Measurements from ENCODE around the gene IMMP2L.

The IMMP2L gene

GRCh38 chr7:110891197-110891596 lies 671.1 kb downstream of the IMMP2L start:
- Mint-ChIP-seq H3K27ac (ENCODE audit: low read depth) (no peak overlapping the region), H3K4me3 (no peak overlapping the region), H3K4me1 (no peaks in the 10 kb centered on the region)

GRCh38 chr7:110890101-110890500 lies 672.2 kb downstream of the IMMP2L start:
- no peak for ATAC-seq (replicated peaks; ENCODE audit: extremely low read depth, poor library complexity, severe bottlenecking)
- H3K4me1 Mint-ChIP-seq = no peaks in the 10 kb centered on the region

More at GRCh38 chr7:110891197-110891596, 671.1 kb downstream of the IMMP2L start:
- Mint-ChIP-seq H3K36me3 (ENCODE audit: insufficient read depth) (peaks cover 4% of the 10 kb centered on the region), H3K9me3 (no peaks in the 10 kb centered on the region), H3K27me3 (no peaks in the 10 kb centered on the region)
- ATAC-seq (replicated peaks; ENCODE audit: extremely low read depth, poor library complexity, severe bottlenecking) (no peak), DNase-seq (ENCODE audit: low spot score in 2 of 2) (no peak)

GRCh38 chr7:110889335-110889734 lies 673.0 kb downstream of the IMMP2L start:
- no peaks in the 10 kb centered on the region for H3K27me3 Mint-ChIP-seq
- H3K4me3 Mint-ChIP-seq = no peak overlapping the region
- ATAC-seq (replicated peaks; ENCODE audit: extremely low read depth, poor library complexity, severe bottlenecking) (no peak), DNase-seq (ENCODE audit: low spot score in 2 of 2) (no peak)
- H3K9me3 Mint-ChIP-seq = no peaks in the 10 kb centered on the region
- no peaks in the 10 kb centered on the region for H3K4me1 Mint-ChIP-seq
- H3K27ac Mint-ChIP-seq (ENCODE audit: low read depth) = no peak overlapping the region
- peaks cover 4% of the 10 kb centered on the region for H3K36me3 Mint-ChIP-seq (ENCODE audit: insufficient read depth)

More at GRCh38 chr7:110890101-110890500, 672.2 kb downstream of the IMMP2L start:
- Mint-ChIP-seq H3K9me3 (no peaks in the 10 kb centered on the region), H3K27ac (ENCODE audit: low read depth) (no peak overlapping the region), H3K36me3 (ENCODE audit: insufficient read depth) (peaks cover 4% of the 10 kb centered on the region), H3K4me3 (no peak overlapping the region), H3K27me3 (no peaks in the 10 kb centered on the region)
- DNase-seq (ENCODE audit: low spot score in 2 of 2) = no peak

DNA sequence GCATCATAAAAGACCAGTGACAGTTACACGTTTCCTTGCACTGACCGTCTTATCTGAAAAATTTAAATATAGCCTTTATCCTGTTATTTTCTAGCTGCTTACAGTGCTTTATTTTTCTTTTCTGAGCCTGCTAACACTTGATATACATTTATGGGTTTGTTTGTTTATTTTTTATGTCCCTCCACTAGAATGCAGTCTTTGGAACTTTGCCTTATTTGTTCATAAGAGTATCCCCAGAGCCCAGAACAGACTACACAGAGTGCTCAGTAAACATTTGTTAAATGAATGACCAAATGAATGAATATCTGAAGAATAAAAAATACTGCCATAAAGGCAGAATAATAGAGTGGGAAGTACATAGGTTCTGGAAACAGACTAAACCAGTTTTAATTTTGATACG lies 673.7 kb downstream of the IMMP2L start:
- H3K4me1 Mint-ChIP-seq = no peaks in the 10 kb centered on the region
- no peaks in the 10 kb centered on the region for H3K27me3 Mint-ChIP-seq
- peaks cover 4% of the 10 kb centered on the region for H3K36me3 Mint-ChIP-seq (ENCODE audit: insufficient read depth)
- H3K9me3 Mint-ChIP-seq = no peaks in the 10 kb centered on the region
- ATAC-seq (replicated peaks; ENCODE audit: extremely low read depth, poor library complexity, severe bottlenecking) (no peak), DNase-seq (ENCODE audit: low spot score in 2 of 2) (no peak)
- H3K4me3 Mint-ChIP-seq = no peak overlapping the region
- H3K27ac Mint-ChIP-seq (ENCODE audit: low read depth) = no peak overlapping the region

DNA sequence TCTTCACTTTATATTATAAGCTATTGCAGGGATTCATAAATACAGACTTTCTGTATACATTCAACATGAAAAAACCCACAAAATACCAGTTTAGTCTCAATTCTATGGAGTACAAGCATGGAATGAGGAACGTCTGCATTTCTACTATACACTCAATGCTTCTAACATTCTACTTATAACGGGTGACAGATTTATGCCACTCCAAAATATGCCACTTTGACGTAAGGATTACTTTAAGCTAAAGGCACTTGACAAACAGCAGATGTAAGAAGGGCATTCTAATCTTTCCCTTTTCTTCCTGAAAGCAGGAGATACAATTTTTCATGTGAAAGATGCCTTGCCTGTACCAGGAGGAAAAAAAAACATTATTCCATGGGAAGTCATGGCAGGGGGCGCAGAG lies 676.8 kb downstream of the IMMP2L start:
- no peak for DNase-seq (ENCODE audit: low spot score in 2 of 2)
- Mint-ChIP-seq H3K4me1 (no peaks in the 10 kb centered on the region), H3K9me3 (no peaks in the 10 kb centered on the region), H3K27me3 (no peaks in the 10 kb centered on the region), H3K27ac (ENCODE audit: low read depth) (no peak overlapping the region), H3K36me3 (ENCODE audit: insufficient read depth) (peaks cover 2% of the 10 kb centered on the region), H3K4me3 (no peak overlapping the region)
- ATAC-seq (replicated peaks; ENCODE audit: extremely low read depth, poor library complexity, severe bottlenecking) = no peak

GRCh38 chr7:110881721-110882120 lies 680.6 kb downstream of the IMMP2L start:
- Mint-ChIP-seq H3K27me3 (no peaks in the 10 kb centered on the region), H3K9me3 (no peaks in the 10 kb centered on the region), H3K4me3 (no peak overlapping the region), H3K4me1 (no peaks in the 10 kb centered on the region), H3K36me3 (ENCODE audit: insufficient read depth) (peaks cover 2% of the 10 kb centered on the region), H3K27ac (ENCODE audit: low read depth) (no peak overlapping the region)
- no peak for DNase-seq (ENCODE audit: low spot score in 2 of 2)
- ATAC-seq (replicated peaks; ENCODE audit: extremely low read depth, poor library complexity, severe bottlenecking) = no peak

GRCh38 chr7:110880971-110881370 lies 681.3 kb downstream of the IMMP2L start:
- Mint-ChIP-seq H3K27me3 (no peaks in the 10 kb centered on the region), H3K4me3 (no peak overlapping the region), H3K9me3 (no peaks in the 10 kb centered on the region), H3K36me3 (ENCODE audit: insufficient read depth) (no peaks in the 10 kb centered on the region), H3K4me1 (no peaks in the 10 kb centered on the region), H3K27ac (ENCODE audit: low read depth) (no peak overlapping the region)
- DNase-seq (ENCODE audit: low spot score in 2 of 2) (no peak), ATAC-seq (replicated peaks; ENCODE audit: extremely low read depth, poor library complexity, severe bottlenecking) (no peak)

DNA sequence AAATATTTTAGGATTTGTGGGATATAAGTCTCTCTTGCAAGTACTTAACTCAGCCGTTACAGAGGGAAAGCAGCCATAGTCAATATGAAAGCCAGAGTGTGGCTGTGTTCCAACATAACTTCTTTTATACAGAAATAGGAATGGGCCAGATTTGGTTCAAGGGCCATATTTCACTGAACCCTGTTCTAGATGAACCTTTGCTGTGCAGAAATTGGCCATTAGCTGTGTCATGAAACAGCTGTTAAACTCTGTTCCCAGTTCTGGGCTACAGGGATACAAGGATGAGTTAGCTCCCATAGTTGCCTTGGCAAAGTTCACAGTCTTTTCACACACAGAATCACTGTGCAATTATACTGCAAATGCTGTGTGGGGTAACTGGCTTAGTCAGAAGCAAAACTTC lies 685.3 kb downstream of the IMMP2L start:
- H3K4me1 Mint-ChIP-seq = no peaks in the 10 kb centered on the region
- no peak overlapping the region for H3K27ac Mint-ChIP-seq (ENCODE audit: low read depth)
- no peak overlapping the region for H3K4me3 Mint-ChIP-seq
- H3K27me3 Mint-ChIP-seq = no peaks in the 10 kb centered on the region
- ATAC-seq (replicated peaks; ENCODE audit: extremely low read depth, poor library complexity, severe bottlenecking) = no peak
- DNase-seq (ENCODE audit: low spot score in 2 of 2) = no peak
- no peaks in the 10 kb centered on the region for H3K36me3 Mint-ChIP-seq (ENCODE audit: insufficient read depth)
- H3K9me3 Mint-ChIP-seq = no peaks in the 10 kb centered on the region

DNA sequence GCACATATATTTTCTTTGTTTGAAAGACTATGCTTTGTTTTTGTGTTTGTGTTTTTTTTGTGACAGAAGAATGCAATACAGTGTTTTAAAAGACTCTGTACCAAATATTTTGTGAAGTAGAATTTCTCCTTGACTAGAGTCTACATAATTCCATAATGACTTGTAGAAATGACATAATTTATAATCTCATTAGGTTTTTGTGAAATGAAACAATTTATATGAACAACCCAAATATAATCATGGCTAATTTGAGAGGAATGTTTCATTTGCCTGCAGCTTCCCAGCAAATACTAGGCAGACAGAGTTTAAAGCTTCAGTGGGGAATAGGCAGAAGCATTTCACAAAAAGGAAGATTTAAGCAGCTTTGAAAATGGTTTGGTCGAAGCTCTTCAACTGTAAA lies 686.9 kb downstream of the IMMP2L start:
- ATAC-seq (replicated peaks; ENCODE audit: extremely low read depth, poor library complexity, severe bottlenecking) (no peak), DNase-seq (ENCODE audit: low spot score in 2 of 2) (no peak)
- Mint-ChIP-seq H3K9me3 (no peaks in the 10 kb centered on the region), H3K36me3 (ENCODE audit: insufficient read depth) (no peaks in the 10 kb centered on the region), H3K27ac (ENCODE audit: low read depth) (no peak overlapping the region), H3K4me3 (no peak overlapping the region), H3K27me3 (no peaks in the 10 kb centered on the region), H3K4me1 (no peaks in the 10 kb centered on the region)

GRCh38 chr7:110871856-110872255 lies 690.4 kb downstream of the IMMP2L start:
- no peaks in the 10 kb centered on the region for H3K9me3 Mint-ChIP-seq
- H3K36me3 Mint-ChIP-seq (ENCODE audit: insufficient read depth) = no peaks in the 10 kb centered on the region
- no peak overlapping the region for H3K4me3 Mint-ChIP-seq
- H3K4me1 Mint-ChIP-seq = no peaks in the 10 kb centered on the region
- no peak overlapping the region for H3K27ac Mint-ChIP-seq (ENCODE audit: low read depth)
- DNase-seq (ENCODE audit: low spot score in 2 of 2) (no peak), ATAC-seq (replicated peaks; ENCODE audit: extremely low read depth, poor library complexity, severe bottlenecking) (no peak)
- H3K27me3 Mint-ChIP-seq = no peaks in the 10 kb centered on the region

GRCh38 chr7:110870926-110871325 lies 691.4 kb downstream of the IMMP2L start:
- H3K36me3 Mint-ChIP-seq (ENCODE audit: insufficient read depth) = no peaks in the 10 kb centered on the region

GRCh38 chr7:110868458-110868857 lies 693.8 kb downstream of the IMMP2L start:
- ATAC-seq (replicated peaks; ENCODE audit: extremely low read depth, poor library complexity, severe bottlenecking) = no peak
- Mint-ChIP-seq H3K36me3 (ENCODE audit: insufficient read depth) (no peaks in the 10 kb centered on the region), H3K4me1 (no peaks in the 10 kb centered on the region), H3K9me3 (no peaks in the 10 kb centered on the region), H3K27ac (ENCODE audit: low read depth) (no peak overlapping the region), H3K27me3 (no peaks in the 10 kb centered on the region), H3K4me3 (no peak overlapping the region)
- DNase-seq (ENCODE audit: low spot score in 2 of 2) = no peak

More at GRCh38 chr7:110870926-110871325, 691.4 kb downstream of the IMMP2L start:
- ATAC-seq (replicated peaks; ENCODE audit: extremely low read depth, poor library complexity, severe bottlenecking) = no peak
- Mint-ChIP-seq H3K27me3 (no peaks in the 10 kb centered on the region), H3K9me3 (no peaks in the 10 kb centered on the region), H3K4me1 (no peaks in the 10 kb centered on the region), H3K27ac (ENCODE audit: low read depth) (no peak overlapping the region), H3K4me3 (no peak overlapping the region)
- DNase-seq (ENCODE audit: low spot score in 2 of 2) = no peak

DNA sequence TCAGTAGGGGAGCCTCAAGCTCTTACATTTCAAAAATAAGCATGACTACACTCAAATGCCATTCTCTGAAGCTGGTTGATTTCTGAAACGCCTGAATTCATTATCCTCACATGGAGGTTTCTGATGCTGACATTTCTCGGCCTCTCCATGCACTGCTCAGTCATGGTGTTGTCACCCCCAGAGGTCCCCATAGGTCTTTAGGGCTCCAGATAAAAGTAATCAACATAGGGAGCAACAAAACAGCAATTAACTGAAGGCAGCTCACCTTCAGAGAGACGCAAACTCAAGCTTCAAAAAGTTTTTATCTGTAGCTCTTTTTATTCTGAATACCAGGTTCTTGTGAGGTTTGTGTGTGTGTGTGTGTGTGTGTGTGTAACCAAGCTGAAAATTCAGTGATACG lies 694.5 kb downstream of the IMMP2L start:
- Mint-ChIP-seq H3K4me1 (no peaks in the 10 kb centered on the region), H3K9me3 (no peaks in the 10 kb centered on the region), H3K27ac (ENCODE audit: low read depth) (no peak overlapping the region), H3K27me3 (no peaks in the 10 kb centered on the region), H3K36me3 (ENCODE audit: insufficient read depth) (no peaks in the 10 kb centered on the region), H3K4me3 (no peak overlapping the region)
- ATAC-seq (replicated peaks; ENCODE audit: extremely low read depth, poor library complexity, severe bottlenecking) = no peak
- no peak for DNase-seq (ENCODE audit: low spot score in 2 of 2)

GRCh38 chr7:110863258-110863657 lies 699.0 kb downstream of the IMMP2L start:
- Mint-ChIP-seq H3K27me3 (no peaks in the 10 kb centered on the region), H3K9me3 (no peaks in the 10 kb centered on the region), H3K4me1 (no peaks in the 10 kb centered on the region), H3K27ac (ENCODE audit: low read depth) (no peak overlapping the region), H3K36me3 (ENCODE audit: insufficient read depth) (peaks cover 2% of the 10 kb centered on the region), H3K4me3 (no peak overlapping the region)
- no peak for DNase-seq (ENCODE audit: low spot score in 2 of 2)
- no peak for ATAC-seq (replicated peaks; ENCODE audit: extremely low read depth, poor library complexity, severe bottlenecking)

Measured in central memory CD8-positive, alpha-beta T cell (primary cell).